HepG2 (cell line): ENCODE results near the gene MARK2. TPM values are rescaled to one million over a fixed set of nuclear protein-coding genes. Genes with fewer than 3 reads are reported as not detected.

ENCODE experiments used
- CEBPB ChIP-seq: IDR thresholded peaks from 2 replicates; pipeline ENCODE4 v1.6.1; 2011; ENCODE audit warnings: low read depth, low read length, improper control_type of control experiment, borderline replicate concordance
- KAT7 ChIP-seq: IDR thresholded peaks from 2 replicates; pipeline ENCODE4 v1.6.1; 2018; ENCODE audit warnings: borderline replicate concordance, missing compliant biosample characterization
- NFYB ChIP-seq: sonication (generic); formaldehyde crosslinking; IDR thresholded peaks from 2 replicates; pipeline ENCODE4 v1.4.0; 2020; ENCODE audit warnings: missing genetic modification reagents
- PHF8 ChIP-seq: sonication (generic); formaldehyde crosslinking; IDR thresholded peaks from 2 replicates; pipeline ENCODE4 v1.5.0; 2020; ENCODE audit warnings: missing genetic modification reagents
- POLR2A ChIP-seq, 2 experiments: IDR thresholded peaks; 2 replicates each; pipeline ENCODE4 v1.6.1; 2011; ENCODE audit warnings: low read depth in 2 of 2, low read length in 2 of 2, mild to moderate bottlenecking in 1 of 2, moderate library complexity in 1 of 2; ENCODE audit not compliant: insufficient read depth in 1 of 2
- POLR2G ChIP-seq: fragments of 200-400 bp; formaldehyde crosslinking; IDR thresholded peaks from 2 replicates; pipeline ENCODE4 v1.6.1; 2018; ENCODE audit warnings: mild to moderate bottlenecking, low read depth, low read length, moderate library complexity
- RBFOX2 ChIP-seq: fragments of 200-400 bp; formaldehyde crosslinking; IDR thresholded peaks from 2 replicates; pipeline ENCODE4 v1.6.1; 2017; ENCODE audit warnings: low read depth, mild to moderate bottlenecking, low read length
- SKI ChIP-seq: fragments of 450-650 bp; IDR thresholded peaks from one replicate; pipeline ENCODE4 v1.6.1; 2018; ENCODE audit warnings: mild to moderate bottlenecking; ENCODE audit not compliant: partially characterized antibody
- TEAD3 ChIP-seq: optimal IDR thresholded peaks from 2 replicates; pipeline ENCODE3; 2016; ENCODE audit warnings: borderline replicate concordance
- ZFX ChIP-seq: sonication (generic); formaldehyde crosslinking; IDR thresholded peaks from 2 replicates; pipeline ENCODE4 v1.4.0; 2020; ENCODE audit warnings: mild to moderate bottlenecking, low read depth, missing genetic modification reagents, moderate library complexity
- ZNF326 ChIP-seq: sonication (generic); formaldehyde crosslinking; IDR thresholded peaks from 2 replicates; pipeline ENCODE4 v1.4.0; 2020; ENCODE audit warnings: missing genetic modification reagents, borderline replicate concordance
- ZNF607 ChIP-seq: sonication (generic); formaldehyde crosslinking; IDR thresholded peaks from 2 replicates; pipeline ENCODE4 v1.5.1; 2020; ENCODE audit warnings: missing genetic modification reagents, mild to moderate bottlenecking, borderline replicate concordance
- ZNF652 ChIP-seq: IDR thresholded peaks from 2 replicates; pipeline ENCODE4 v1.6.1; 2016; ENCODE audit warnings: low read depth, borderline replicate concordance
- ZNF670 ChIP-seq: sonication (generic); formaldehyde crosslinking; IDR thresholded peaks from 2 replicates; pipeline ENCODE4 v1.8.0; 2022; ENCODE audit warnings: mild to moderate bottlenecking, missing genetic modification reagents, borderline replicate concordance
- ZNF746 ChIP-seq: sonication (generic); formaldehyde crosslinking; IDR thresholded peaks from 2 replicates; pipeline ENCODE4 v1.8.0; 2022; ENCODE audit warnings: mild to moderate bottlenecking, missing genetic modification reagents
- ZNF788 ChIP-seq: sonication (generic); formaldehyde crosslinking; IDR thresholded peaks from 2 replicates; pipeline ENCODE4 v1.5.0; 2020; ENCODE audit warnings: mild to moderate bottlenecking, missing genetic modification reagents, borderline replicate concordance
- polyA plus RNA-seq, 8 experiments: library from polyadenylated mRNA; depleted of rRNA in 3 of 8; stranded (reverse) in 7 of 8; unstranded in 1 of 8; fragments of >200 nt; fragmentation: Illumina TruSeq in 4 of 8; extraction: Trizol in 4 of 8; gene quantifications; 2 replicates each; pipeline versions ENCODE4 v1.2.1 to v1.2.3, GENCODE V29; 2011 to 2016; ENCODE audit warnings: low read depth in 4 of 8, missing spikeins in 1 of 8, mixed read lengths in 1 of 8; ENCODE audit not compliant: insufficient read depth in 1 of 8
- total RNA-seq, 5 experiments: library from RNA; depleted of rRNA; stranded (reverse); fragments of >200 nt; fragmentation: Illumina TruSeq; extraction: Trizol; gene quantifications; 2 replicates each; pipeline ENCODE4 v1.2.3, GENCODE V29; 2016; ENCODE audit warnings: low read depth in 1 of 5
- TF ChIP-seq, protein P1 (sequence below): sonication (generic); formaldehyde crosslinking; IDR thresholded peaks from 2 replicates; pipeline ENCODE4 v1.9.0; 2021; ENCODE audit warnings: missing genetic modification reagents, borderline replicate concordance
- TF ChIP-seq, protein P2 (sequence below): sonication (generic); formaldehyde crosslinking; IDR thresholded peaks from 2 replicates; pipeline ENCODE4 v1.8.0; 2022; ENCODE audit warnings: missing genetic modification reagents, mild to moderate bottlenecking, borderline replicate concordance
- TF ChIP-seq, protein P3 (sequence below): sonication (generic); formaldehyde crosslinking; IDR thresholded peaks from 2 replicates; pipeline ENCODE4 v1.4.0; 2020; ENCODE audit warnings: missing genetic modification reagents
- TF ChIP-seq, protein P4 (sequence below): sonication (generic); formaldehyde crosslinking; conservative IDR thresholded peaks from 2 replicates; pipeline ENCODE4 v1.4.0; 2020; ENCODE audit warnings: mild to moderate bottlenecking, missing genetic modification reagents, moderate library complexity

MARK2 gene
- total and polyA plus RNA-seq, 2 of the 13 experiments (the other 11 are each of a cell fraction or from before 2014, with no cell fraction given) = 13.5 to 13.9 TPM

DNA sequence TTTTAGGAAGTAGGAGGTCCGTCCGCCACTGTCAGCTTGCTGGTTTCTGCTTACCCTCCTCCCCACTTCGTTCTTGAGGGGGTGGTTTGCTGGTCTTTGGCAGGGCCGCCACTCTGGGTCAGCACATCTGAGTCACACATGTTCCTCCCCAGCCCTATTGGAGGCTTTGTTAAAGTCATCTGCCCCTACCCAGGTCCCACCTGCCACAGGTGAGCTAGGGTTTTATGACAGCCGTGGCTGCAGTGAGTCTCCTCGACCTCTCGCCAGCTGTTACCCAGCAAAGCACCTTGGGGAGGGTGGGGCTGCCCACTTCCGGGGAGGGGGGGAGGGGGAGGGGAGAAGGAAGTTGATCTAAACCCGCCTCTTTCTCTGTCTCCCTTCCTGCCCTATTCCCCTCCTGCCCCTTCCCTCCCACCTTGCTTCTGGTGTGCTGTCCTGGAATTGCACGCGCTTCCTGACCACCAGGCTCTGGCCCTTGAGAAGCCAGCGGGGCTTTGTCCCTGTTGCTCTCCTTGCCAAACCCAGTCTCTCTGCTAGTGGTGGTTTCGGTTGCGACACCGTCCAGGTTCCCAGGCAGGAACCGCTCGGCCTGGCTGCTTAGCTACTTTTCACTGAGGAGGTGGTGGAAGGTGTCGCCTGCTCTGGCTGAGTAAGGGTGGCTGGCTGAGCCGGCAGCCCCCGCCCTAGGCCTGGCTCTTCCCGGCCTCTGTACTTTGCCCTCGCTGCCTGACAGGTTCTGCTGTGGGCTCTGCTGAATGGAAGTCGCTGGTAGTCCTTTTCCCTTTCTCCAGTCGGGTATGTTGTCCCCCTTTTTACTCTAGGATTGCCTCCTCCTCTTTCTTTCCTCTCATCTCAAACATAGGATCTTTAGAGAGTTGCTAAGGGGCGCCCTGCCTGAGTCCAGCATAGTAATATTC lies 49.5 kb downstream of the MARK2 start (continued):
- TF ChIP-seq ZFX (CRISPR knock-in tag) = peak; percentile 82; the same call in 1 of the 2 replicates
- TF ChIP-seq, protein P1, sequence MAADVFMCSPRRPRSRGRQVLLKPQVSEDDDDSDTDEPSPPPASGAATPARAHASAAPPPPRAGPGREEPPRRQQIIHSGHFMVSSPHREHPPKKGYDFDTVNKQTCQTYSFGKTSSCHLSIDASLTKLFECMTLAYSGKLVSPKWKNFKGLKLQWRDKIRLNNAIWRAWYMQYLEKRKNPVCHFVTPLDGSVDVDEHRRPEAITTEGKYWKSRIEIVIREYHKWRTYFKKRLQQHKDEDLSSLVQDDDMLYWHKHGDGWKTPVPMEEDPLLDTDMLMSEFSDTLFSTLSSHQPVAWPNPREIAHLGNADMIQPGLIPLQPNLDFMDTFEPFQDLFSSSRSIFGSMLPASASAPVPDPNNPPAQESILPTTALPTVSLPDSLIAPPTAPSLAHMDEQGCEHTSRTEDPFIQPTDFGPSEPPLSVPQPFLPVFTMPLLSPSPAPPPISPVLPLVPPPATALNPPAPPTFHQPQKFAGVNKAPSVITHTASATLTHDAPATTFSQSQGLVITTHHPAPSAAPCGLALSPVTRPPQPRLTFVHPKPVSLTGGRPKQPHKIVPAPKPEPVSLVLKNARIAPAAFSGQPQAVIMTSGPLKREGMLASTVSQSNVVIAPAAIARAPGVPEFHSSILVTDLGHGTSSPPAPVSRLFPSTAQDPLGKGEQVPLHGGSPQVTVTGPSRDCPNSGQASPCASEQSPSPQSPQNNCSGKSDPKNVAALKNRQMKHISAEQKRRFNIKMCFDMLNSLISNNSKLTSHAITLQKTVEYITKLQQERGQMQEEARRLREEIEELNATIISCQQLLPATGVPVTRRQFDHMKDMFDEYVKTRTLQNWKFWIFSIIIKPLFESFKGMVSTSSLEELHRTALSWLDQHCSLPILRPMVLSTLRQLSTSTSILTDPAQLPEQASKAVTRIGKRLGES (CRISPR knock-in tag) = no peak
- no peak for TF ChIP-seq ZNF670 (CRISPR knock-in tag)
- TF ChIP-seq, protein P2, sequence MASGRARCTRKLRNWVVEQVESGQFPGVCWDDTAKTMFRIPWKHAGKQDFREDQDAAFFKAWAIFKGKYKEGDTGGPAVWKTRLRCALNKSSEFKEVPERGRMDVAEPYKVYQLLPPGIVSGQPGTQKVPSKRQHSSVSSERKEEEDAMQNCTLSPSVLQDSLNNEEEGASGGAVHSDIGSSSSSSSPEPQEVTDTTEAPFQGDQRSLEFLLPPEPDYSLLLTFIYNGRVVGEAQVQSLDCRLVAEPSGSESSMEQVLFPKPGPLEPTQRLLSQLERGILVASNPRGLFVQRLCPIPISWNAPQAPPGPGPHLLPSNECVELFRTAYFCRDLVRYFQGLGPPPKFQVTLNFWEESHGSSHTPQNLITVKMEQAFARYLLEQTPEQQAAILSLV (CRISPR knock-in tag) = peak; percentile 87; the same call in 1 of the 2 replicates
- peak; percentile 82; the same call in 1 of the 2 replicates for TF ChIP-seq ZNF788 (CRISPR knock-in tag)
- TF ChIP-seq SKI = peak; percentile 53
- TF ChIP-seq, protein P3, sequence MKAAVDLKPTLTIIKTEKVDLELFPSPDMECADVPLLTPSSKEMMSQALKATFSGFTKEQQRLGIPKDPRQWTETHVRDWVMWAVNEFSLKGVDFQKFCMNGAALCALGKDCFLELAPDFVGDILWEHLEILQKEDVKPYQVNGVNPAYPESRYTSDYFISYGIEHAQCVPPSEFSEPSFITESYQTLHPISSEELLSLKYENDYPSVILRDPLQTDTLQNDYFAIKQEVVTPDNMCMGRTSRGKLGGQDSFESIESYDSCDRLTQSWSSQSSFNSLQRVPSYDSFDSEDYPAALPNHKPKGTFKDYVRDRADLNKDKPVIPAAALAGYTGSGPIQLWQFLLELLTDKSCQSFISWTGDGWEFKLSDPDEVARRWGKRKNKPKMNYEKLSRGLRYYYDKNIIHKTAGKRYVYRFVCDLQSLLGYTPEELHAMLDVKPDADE (CRISPR knock-in tag) = no peak
- TF ChIP-seq POLR2G = peak; percentile 81
- peak; percentile 71 to 87 for TF ChIP-seq POLR2A (IDR thresholded peaks at IDR 0.05; ENCODE audit: insufficient read depth in 1 of 2, low read depth in 2 of 2, low read length in 2 of 2)
- peak; percentile 25; the same call in 1 of the 2 replicates for TF ChIP-seq NFYB
- 0 out of 2 replicates have a peak, but pooled peaks have one; percentile 29 for TF ChIP-seq RBFOX2
- TF ChIP-seq KAT7 = no peak
- peak; percentile 83; the same call in 1 of the 2 replicates for TF ChIP-seq ZNF607 (CRISPR knock-in tag)
- peak; percentile 85; the same call in 1 of the 2 replicates for TF ChIP-seq CEBPB
- TF ChIP-seq TEAD3 (CRISPR knock-in tag) = peak; percentile 38
- TF ChIP-seq PHF8 (CRISPR knock-in tag) = peak; percentile 62
- TF ChIP-seq ZNF652 (CRISPR knock-in tag) = peak; percentile 78
- TF ChIP-seq ZNF326 (CRISPR knock-in tag) = no peak
- TF ChIP-seq, protein P4, sequence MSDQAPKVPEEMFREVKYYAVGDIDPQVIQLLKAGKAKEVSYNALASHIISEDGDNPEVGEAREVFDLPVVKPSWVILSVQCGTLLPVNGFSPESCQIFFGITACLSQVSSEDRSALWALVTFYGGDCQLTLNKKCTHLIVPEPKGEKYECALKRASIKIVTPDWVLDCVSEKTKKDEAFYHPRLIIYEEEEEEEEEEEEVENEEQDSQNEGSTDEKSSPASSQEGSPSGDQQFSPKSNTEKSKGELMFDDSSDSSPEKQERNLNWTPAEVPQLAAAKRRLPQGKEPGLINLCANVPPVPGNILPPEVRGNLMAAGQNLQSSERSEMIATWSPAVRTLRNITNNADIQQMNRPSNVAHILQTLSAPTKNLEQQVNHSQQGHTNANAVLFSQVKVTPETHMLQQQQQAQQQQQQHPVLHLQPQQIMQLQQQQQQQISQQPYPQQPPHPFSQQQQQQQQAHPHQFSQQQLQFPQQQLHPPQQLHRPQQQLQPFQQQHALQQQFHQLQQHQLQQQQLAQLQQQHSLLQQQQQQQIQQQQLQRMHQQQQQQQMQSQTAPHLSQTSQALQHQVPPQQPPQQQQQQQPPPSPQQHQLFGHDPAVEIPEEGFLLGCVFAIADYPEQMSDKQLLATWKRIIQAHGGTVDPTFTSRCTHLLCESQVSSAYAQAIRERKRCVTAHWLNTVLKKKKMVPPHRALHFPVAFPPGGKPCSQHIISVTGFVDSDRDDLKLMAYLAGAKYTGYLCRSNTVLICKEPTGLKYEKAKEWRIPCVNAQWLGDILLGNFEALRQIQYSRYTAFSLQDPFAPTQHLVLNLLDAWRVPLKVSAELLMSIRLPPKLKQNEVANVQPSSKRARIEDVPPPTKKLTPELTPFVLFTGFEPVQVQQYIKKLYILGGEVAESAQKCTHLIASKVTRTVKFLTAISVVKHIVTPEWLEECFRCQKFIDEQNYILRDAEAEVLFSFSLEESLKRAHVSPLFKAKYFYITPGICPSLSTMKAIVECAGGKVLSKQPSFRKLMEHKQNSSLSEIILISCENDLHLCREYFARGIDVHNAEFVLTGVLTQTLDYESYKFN (CRISPR knock-in tag) = peak; percentile 74
- peak; percentile 69 for TF ChIP-seq ZNF746 (CRISPR knock-in tag)
